IMR-90 (cell line): Measurements from ENCODE around the gene CFAP97.

Source experiments
- CEBPB ChIP-seq: IDR thresholded peaks from 2 replicates; pipeline ENCODE4 v1.6.1; 2012; ENCODE audit warnings: low read depth, low read length, improper control_type of control experiment
- CHD1 ChIP-seq: IDR thresholded peaks from 2 replicates; pipeline ENCODE4 v1.6.1; 2012; ENCODE audit warnings: low read depth, low read length, improper control_type of control experiment
- CTCF ChIP-seq: conservative IDR thresholded peaks from 2 replicates; pipeline ENCODE4 v1.5.1; 2012; ENCODE audit warnings: mild to moderate bottlenecking, low read depth, low read length, improper control_type of control experiment
- ELK1 ChIP-seq: fragments of 150-350 bp; IDR thresholded peaks from 2 replicates; pipeline ENCODE4 v1.6.1; 2016; ENCODE audit warnings: low read depth, mild to moderate bottlenecking, low read length, moderate library complexity, borderline replicate concordance
- MAFK ChIP-seq: IDR thresholded peaks from 2 replicates; pipeline ENCODE4 v1.6.1; 2012; ENCODE audit warnings: low read depth, low read length, improper control_type of control experiment
- NFE2L2 ChIP-seq: fragments of 150-350 bp; IDR thresholded peaks from 2 replicates; pipeline ENCODE4 v1.6.1; 2016; ENCODE audit warnings: low read depth, mild to moderate bottlenecking, low read length
- POLR2A ChIP-seq: IDR thresholded peaks from 2 replicates; pipeline ENCODE4 v1.6.1; 2012; ENCODE audit warnings: mild to moderate bottlenecking, low read depth, low read length
- RAD21 ChIP-seq: IDR thresholded peaks from 2 replicates; pipeline ENCODE4 v1.6.1; 2012; ENCODE audit warnings: low read length, improper control_type of control experiment
- RCOR1 ChIP-seq: IDR thresholded peaks from 2 replicates; pipeline ENCODE4 v1.6.1; 2012; ENCODE audit warnings: mild to moderate bottlenecking, low read length, improper control_type of control experiment; ENCODE audit not compliant: insufficient replicate concordance
- SMC3 ChIP-seq: fragments of 150-350 bp; IDR thresholded peaks from 2 replicates; pipeline ENCODE4 v1.6.1; 2016; ENCODE audit warnings: low read depth, mild to moderate bottlenecking, antibody characterized with exemption, low read length, moderate library complexity
- USF2 ChIP-seq: fragments of 150-350 bp; IDR thresholded peaks from 2 replicates; pipeline ENCODE4 v1.6.1; 2017; ENCODE audit warnings: mild to moderate bottlenecking, antibody characterized with exemption, low read length, low read depth

GRCh38 chr4:185242749-185243533, 39.1 kb upstream of the CFAP97 start:
- TF ChIP-seq MAFK, result no peak
- TF ChIP-seq RCOR1, result no peak
- TF ChIP-seq CTCF, result no peak
- no peak for TF ChIP-seq POLR2A
- TF ChIP-seq CEBPB, result peak; percentile 43; the same call in 1 of the 2 replicates
- no peak for TF ChIP-seq SMC3
- TF ChIP-seq NFE2L2, result no peak
- no peak for TF ChIP-seq ELK1
- no peak for TF ChIP-seq USF2
- no peak for TF ChIP-seq CHD1
- TF ChIP-seq RAD21, result no peak
